MM.1S (cell line): ENCODE results near the gene SF3B5.
A peak's percentile ranks its signal among the peaks of the same experiment; 100 is the strongest.

ENCODE experiments used
- DNase-seq: peaks from one replicate; pipeline ENCODE4 v3.0.0-alpha.2; 2015
- H2AFZ ChIP-seq: fragments of 300-600 bp; sonication (generic); 2 replicates; pipeline ENCODE4 v1.6.0; 2016; ENCODE audit warnings: antibody characterized with exemption, low read length
- H3F3A ChIP-seq: fragments of 300-600 bp; sonication (generic); 2 replicates; pipeline ENCODE4 v1.6.1; 2016; ENCODE audit warnings: mild to moderate bottlenecking, antibody characterized with exemption, low read length, moderate library complexity, mixed read lengths; ENCODE audit not compliant: insufficient read depth
- H3K27ac ChIP-seq: fragments of 300-600 bp; sonication (generic); 2 replicates; pipeline ENCODE4 v1.5.1; 2016; ENCODE audit warnings: mild to moderate bottlenecking, low read length
- H3K27me3 ChIP-seq: fragments of 300-600 bp; sonication (generic); replicated peaks from 2 replicates; pipeline ENCODE4 v1.6.0; 2016; ENCODE audit warnings: low read length; ENCODE audit not compliant: insufficient read depth
- H3K36me3 ChIP-seq: fragments of 300-600 bp; sonication (generic); replicated peaks from 2 replicates; pipeline ENCODE4 v1.6.1; 2016; ENCODE audit warnings: mild to moderate bottlenecking, low read length, mixed read lengths; ENCODE audit not compliant: insufficient read depth
- H3K4me1 ChIP-seq: fragments of 300-600 bp; sonication (generic); 2 replicates; pipeline ENCODE4 v1.6.1; 2016; ENCODE audit warnings: low read length, mixed read lengths
- H3K4me2 ChIP-seq: fragments of 300-600 bp; sonication (generic); 2 replicates; pipeline ENCODE4 v1.6.0; 2016; ENCODE audit warnings: low read depth, low read length
- H3K4me3 ChIP-seq: fragments of 300-600 bp; sonication (generic); 2 replicates; pipeline ENCODE4 v1.5.1; 2016; ENCODE audit warnings: low read length, mixed read lengths
- H3K79me2 ChIP-seq: fragments of 300-600 bp; sonication (generic); 2 replicates; pipeline ENCODE4 v1.6.1; 2016; ENCODE audit warnings: mixed run types, low read length, mixed read lengths
- H3K9ac ChIP-seq: fragments of 300-600 bp; sonication (generic); 2 replicates; pipeline ENCODE4 v1.6.1; 2016; ENCODE audit warnings: low read length, mixed read lengths
- H3K9me2 ChIP-seq: fragments of 300-600 bp; sonication (generic); replicated peaks from 2 replicates; pipeline ENCODE4 v1.6.1; 2016; ENCODE audit warnings: mild to moderate bottlenecking, low read length, mixed read lengths; ENCODE audit not compliant: insufficient read depth
- H3K9me3 ChIP-seq: fragments of 300-600 bp; sonication (generic); replicated peaks from 2 replicates; pipeline ENCODE4 v1.6.1; 2016; ENCODE audit warnings: mild to moderate bottlenecking, low read length, mixed read lengths; ENCODE audit not compliant: insufficient read depth
- H4K20me1 ChIP-seq: fragments of 300-600 bp; sonication (generic); 2 replicates; pipeline ENCODE4 v1.6.1; 2016; ENCODE audit warnings: mild to moderate bottlenecking, low read length, moderate library complexity, mixed read lengths; ENCODE audit not compliant: insufficient read depth
- EZH2 ChIP-seq: fragments of 300-600 bp; sonication (generic); optimal IDR thresholded peaks from 2 replicates; pipeline ENCODE3; 2017; ENCODE audit warnings: low read depth, mild to moderate bottlenecking, antibody characterized with exemption, low read length, mixed read lengths
- EZH2phosphoT487 ChIP-seq: fragments of 300-600 bp; sonication (generic); IDR thresholded peaks from 2 replicates; pipeline ENCODE4 v1.6.1; 2018; ENCODE audit warnings: antibody characterized with exemption, low read length
- TF ChIP-seq, protein P1 (sequence below): fragments of 300-600 bp; sonication (generic); IDR thresholded peaks from 2 replicates; pipeline ENCODE4 v1.5.1; 2016; ENCODE audit warnings: antibody characterized with exemption, low read length, mixed read lengths

SF3B5 gene

DNA sequence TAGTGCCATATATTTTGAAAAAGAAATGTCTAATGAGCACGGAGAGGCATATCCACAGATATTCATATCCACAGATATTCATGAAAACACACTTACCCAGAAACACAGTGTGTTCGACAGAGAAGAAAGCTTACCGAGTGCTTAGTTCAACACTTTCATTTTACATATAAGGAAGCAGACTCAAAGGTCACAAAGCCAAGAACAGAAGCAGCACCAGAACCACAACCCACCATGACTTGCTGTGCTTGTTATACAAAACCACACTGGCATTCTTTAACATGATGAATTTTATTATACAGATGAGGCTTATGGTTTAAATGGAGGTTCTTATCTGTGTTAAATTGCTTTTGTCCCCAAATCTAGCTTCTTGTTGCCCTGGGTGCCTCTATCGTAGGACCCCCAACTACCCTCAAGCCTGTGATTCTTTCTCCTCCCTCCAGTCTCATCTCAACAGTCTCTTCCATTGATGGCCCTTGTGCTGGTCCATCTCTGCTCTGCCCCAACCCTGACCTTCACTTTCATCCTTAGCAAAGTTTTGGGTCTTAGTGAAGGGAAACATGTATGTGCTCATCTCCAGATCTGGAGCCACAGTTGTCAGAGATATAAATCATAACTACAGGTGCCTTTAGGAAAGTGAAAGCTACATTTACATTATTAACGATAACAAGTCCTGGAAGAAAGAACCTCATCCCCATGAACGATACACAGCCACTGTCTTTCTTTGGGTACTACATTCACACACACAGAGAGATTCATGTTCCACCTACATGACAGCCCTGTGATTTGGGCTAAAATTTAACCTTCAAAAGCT lies 40.0 kb downstream of the SF3B5 start:
- no peaks in the 10 kb centered on the region for H3K9me3 ChIP-seq
- H3K9ac ChIP-seq, result no peak overlapping the region
- no peaks in the 10 kb centered on the region for H3K27me3 ChIP-seq
- H3K36me3 ChIP-seq, result no peaks in the 10 kb centered on the region
- peak; percentile 42 for DNase-seq
- H2AFZ ChIP-seq, result 0 out of 2 replicates have a peak overlapping the region, but pooled peaks have one; percentile 1
- no peaks in the 10 kb centered on the region for H3K79me2 ChIP-seq
- H3K4me2 ChIP-seq, result peak overlapping the region; percentile 71
- no peaks in the 10 kb centered on the region for H3F3A ChIP-seq
- TF ChIP-seq EZH2phosphoT487 (no peak), EZH2 (no peak)
- TF ChIP-seq, protein P1, sequence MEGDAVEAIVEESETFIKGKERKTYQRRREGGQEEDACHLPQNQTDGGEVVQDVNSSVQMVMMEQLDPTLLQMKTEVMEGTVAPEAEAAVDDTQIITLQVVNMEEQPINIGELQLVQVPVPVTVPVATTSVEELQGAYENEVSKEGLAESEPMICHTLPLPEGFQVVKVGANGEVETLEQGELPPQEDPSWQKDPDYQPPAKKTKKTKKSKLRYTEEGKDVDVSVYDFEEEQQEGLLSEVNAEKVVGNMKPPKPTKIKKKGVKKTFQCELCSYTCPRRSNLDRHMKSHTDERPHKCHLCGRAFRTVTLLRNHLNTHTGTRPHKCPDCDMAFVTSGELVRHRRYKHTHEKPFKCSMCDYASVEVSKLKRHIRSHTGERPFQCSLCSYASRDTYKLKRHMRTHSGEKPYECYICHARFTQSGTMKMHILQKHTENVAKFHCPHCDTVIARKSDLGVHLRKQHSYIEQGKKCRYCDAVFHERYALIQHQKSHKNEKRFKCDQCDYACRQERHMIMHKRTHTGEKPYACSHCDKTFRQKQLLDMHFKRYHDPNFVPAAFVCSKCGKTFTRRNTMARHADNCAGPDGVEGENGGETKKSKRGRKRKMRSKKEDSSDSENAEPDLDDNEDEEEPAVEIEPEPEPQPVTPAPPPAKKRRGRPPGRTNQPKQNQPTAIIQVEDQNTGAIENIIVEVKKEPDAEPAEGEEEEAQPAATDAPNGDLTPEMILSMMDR, result no peak
- no peaks in the 10 kb centered on the region for H4K20me1 ChIP-seq
- H3K4me1 ChIP-seq, result peaks cover 7% of the 10 kb centered on the region; the same call in 1 of the 2 replicates
- no peak overlapping the region for H3K27ac ChIP-seq
- peak overlapping the region; percentile 33 for H3K4me3 ChIP-seq
- H3K9me2 ChIP-seq, result no peaks in the 10 kb centered on the region

DNA sequence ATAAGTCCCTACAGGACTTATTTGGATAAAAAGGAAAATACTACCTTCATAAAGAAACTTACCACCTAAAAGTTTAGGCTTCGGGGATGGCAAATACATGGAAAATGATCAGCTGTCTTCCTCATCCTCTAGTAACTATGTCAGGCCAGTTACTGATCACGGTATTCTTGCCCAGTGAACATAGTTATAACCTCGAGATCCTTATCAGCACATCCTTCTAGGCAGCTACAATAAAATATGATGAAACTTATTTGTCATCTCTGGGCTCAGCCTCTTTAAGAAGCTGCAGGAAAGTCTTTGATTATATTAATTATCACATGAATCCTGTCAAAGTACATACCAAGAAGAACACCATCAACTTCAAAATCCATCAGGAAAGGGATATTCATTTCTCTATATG lies 41.8 kb downstream of the SF3B5 start:
- H3K9me3 ChIP-seq, result no peaks in the 10 kb centered on the region
- peaks cover 7% of the 10 kb centered on the region; the same call in 1 of the 2 replicates for H3K4me1 ChIP-seq
- no peaks in the 10 kb centered on the region for H3K9me2 ChIP-seq
- no peak overlapping the region for H3K4me2 ChIP-seq
- no peaks in the 10 kb centered on the region for H3K36me3 ChIP-seq
- no peak overlapping the region for H3K4me3 ChIP-seq
- no peaks in the 10 kb centered on the region for H3F3A ChIP-seq
- DNase-seq, result no peak
- no peaks in the 10 kb centered on the region for H3K79me2 ChIP-seq
- no peaks in the 10 kb centered on the region for H4K20me1 ChIP-seq
- TF ChIP-seq, protein P1, result no peak
- H3K27me3 ChIP-seq, result no peaks in the 10 kb centered on the region
- no peak overlapping the region for H3K9ac ChIP-seq
- no peak overlapping the region for H3K27ac ChIP-seq
- no peak overlapping the region for H2AFZ ChIP-seq

DNA sequence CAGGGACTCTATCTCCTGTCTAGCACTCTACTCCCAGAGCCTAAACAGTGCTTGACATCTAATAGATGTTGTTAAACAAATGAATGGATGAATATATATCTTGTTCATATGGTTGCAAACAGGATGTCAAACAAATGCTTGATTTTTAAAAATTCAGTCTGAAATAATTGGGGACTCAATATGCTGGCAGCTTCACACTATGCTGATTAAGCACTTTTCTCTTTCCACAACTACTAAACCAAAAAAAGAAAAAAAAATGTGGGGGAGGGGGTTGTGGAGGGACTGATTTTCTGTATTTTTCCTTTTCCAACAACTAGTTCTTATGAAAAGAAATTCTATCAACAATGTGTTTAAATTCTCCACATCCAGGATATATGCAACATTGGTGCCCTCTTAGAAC lies 42.9 kb downstream of the SF3B5 start:
- no peak for TF ChIP-seq EZH2
- TF ChIP-seq EZH2phosphoT487, result no peak
- TF ChIP-seq, protein P1, result no peak
- Histone ChIP-seq H3K9ac (no peak overlapping the region), H3K4me1 (peaks cover 7% of the 10 kb centered on the region; the same call in 1 of the 2 replicates), H3K9me2 (no peaks in the 10 kb centered on the region), H2AFZ (no peak overlapping the region), H3K27ac (no peak overlapping the region), H3K9me3 (no peaks in the 10 kb centered on the region), H4K20me1 (no peaks in the 10 kb centered on the region), H3K36me3 (no peaks in the 10 kb centered on the region), H3K4me3 (no peak overlapping the region), H3K4me2 (no peak overlapping the region), H3K27me3 (no peaks in the 10 kb centered on the region), H3F3A (no peaks in the 10 kb centered on the region), H3K79me2 (no peaks in the 10 kb centered on the region)
- no peak for DNase-seq
